Activated CD4-positive, alpha-beta T cell treated with anti-CD3 and anti-CD28 coated beads for 48 hours (primary cell): Measurements from ENCODE around the gene TTLL1.
"Not testable (repeated sequence)": the region's sequence is repeated elsewhere in the genome, so short reads cannot be mapped to it uniquely, and the experiment has no call there.

Experiments used
- DNase-seq: peaks from one replicate; pipeline ENCODE4 v3.0.0-alpha.2; 2020

Gene TTLL1

GRCh38 chr22:43060183-43060582 is 29.0 kb downstream of the TTLL1 start:
- peak; percentile 76 for DNase-seq

- no peak for DNase-seq
Observed at GRCh38 chr22:43057641-43058040, 31.6 kb downstream of the TTLL1 start.

GRCh38 chr22:43053176-43053575 is 36.0 kb downstream of the TTLL1 start:
- DNase-seq, result no peak

- DNase-seq, result no peak
Observed at GRCh38 chr22:43050995-43051394, 38.2 kb downstream of the TTLL1 start.

GRCh38 chr22:43047605-43048004 is 41.6 kb downstream of the TTLL1 start:
- no peak for DNase-seq

- DNase-seq, result no peak
Observed at GRCh38 chr22:43044290-43044712, 44.9 kb downstream of the TTLL1 start.

GRCh38 chr22:43042101-43042780 is 47.0 kb downstream of the TTLL1 start:
- DNase-seq, result no peak

- no peak for DNase-seq
Observed at GRCh38 chr22:43039800-43040199, 49.4 kb downstream of the TTLL1 start.

- DNase-seq, result no peak
Observed at GRCh38 chr22:43038325-43038724, 50.9 kb downstream of the TTLL1 start.

GRCh38 chr22:43036282-43036829 is 52.8 kb downstream of the TTLL1 start:
- DNase-seq, result no peak

GRCh38 chr22:43035250-43035649 is 53.9 kb downstream of the TTLL1 start:
- DNase-seq, result no peak

GRCh38 chr22:43031617-43032016 is 57.6 kb downstream of the TTLL1 start:
- DNase-seq, result no peak

- DNase-seq, result no peak
Observed at GRCh38 chr22:43018615-43019014, 70.6 kb downstream of the TTLL1 start.

GRCh38 chr22:43017525-43018460 is 71.4 kb downstream of the TTLL1 start:
- DNase-seq, result no peak

GRCh38 chr22:43016150-43016549 is 73.0 kb downstream of the TTLL1 start:
- DNase-seq, result not testable (repeated sequence)

- DNase-seq, result no peak
Observed at GRCh38 chr22:43015677-43016042, 73.5 kb downstream of the TTLL1 start.

- DNase-seq, result peak; percentile 99
Observed at GRCh38 chr22:43014869-43015676, 74.1 kb downstream of the TTLL1 start, which contains the start of gene PACSIN2. Gene PACSIN2 (minus strand): TSS chr22:43015149. CDS start chr22:42912080, 103,069 bp downstream.

GRCh38 chr22:43014316-43014868 is 74.8 kb downstream of the TTLL1 start:
- DNase-seq, result peak; percentile 45

GRCh38 chr22:43013355-43014315 is 75.6 kb downstream of the TTLL1 start:
- no peak for DNase-seq

- no peak for DNase-seq
Observed at GRCh38 chr22:43012390-43012789, 76.8 kb downstream of the TTLL1 start.

GRCh38 chr22:43011079-43011478 is 78.1 kb downstream of the TTLL1 start:
- DNase-seq, result no peak
